SU-DHL-6 (cell line): ENCODE results near the gene MAP2K5.

Experiments used
- H2AFZ ChIP-seq: fragments of 200-600 bp; sonication (generic); 2 replicates; pipeline ENCODE4 v1.6.1; 2014; ENCODE audit warnings: low read depth, mild to moderate bottlenecking, moderate library complexity, mixed read lengths, antibody characterized with exemption, low read length; ENCODE audit not compliant: severe bottlenecking
- H3F3A ChIP-seq: fragments of 200-600 bp; shearing (Covaris generic); 2 replicates; pipeline ENCODE4 v1.6.0; 2016; ENCODE audit warnings: antibody characterized with exemption, mild to moderate bottlenecking; ENCODE audit not compliant: insufficient read depth
- H3K27ac ChIP-seq: fragments of 200-600 bp; sonication (generic); 2 replicates; pipeline ENCODE4 v1.5.1; 2016; ENCODE audit warnings: low read depth, mild to moderate bottlenecking, low read length, moderate library complexity, mixed read lengths
- H3K27me3 ChIP-seq: fragments of 200-600 bp; sonication (generic), shearing (Covaris generic); 2 replicates; pipeline ENCODE4 v1.6.0; 2014; ENCODE audit warnings: mild to moderate bottlenecking, low read length
- H3K36me3 ChIP-seq: fragments of 200-600 bp; sonication (generic); 2 replicates; pipeline ENCODE4 v1.6.1; 2014; ENCODE audit warnings: mild to moderate bottlenecking, low read length, mixed read lengths
- H3K4me2 ChIP-seq: fragments of 300-600, 200-600 bp; shearing (Covaris generic), sonication (generic); 2 replicates; pipeline ENCODE4 v1.6.0; 2014; ENCODE audit warnings: low read length, low read depth, mild to moderate bottlenecking; ENCODE audit not compliant: poor library complexity, severe bottlenecking
- H3K4me3 ChIP-seq: fragments of 200-600 bp; sonication (generic); 2 replicates; pipeline ENCODE4 v1.5.1; 2014; ENCODE audit warnings: antibody characterized with exemption, low read length, mild to moderate bottlenecking, mixed read lengths; ENCODE audit not compliant: insufficient read depth, poor library complexity, severe bottlenecking
- H3K79me2 ChIP-seq: fragments of 200-600 bp; sonication (generic); 2 replicates; pipeline ENCODE4 v1.6.1; 2014; ENCODE audit warnings: mild to moderate bottlenecking, low read length, moderate library complexity; ENCODE audit not compliant: insufficient read depth
- H3K9ac ChIP-seq: fragments of 200-600 bp; sonication (generic); 2 replicates; pipeline ENCODE4 v1.7.0; 2014; ENCODE audit warnings: mild to moderate bottlenecking, low read length
- H3K9me2 ChIP-seq: fragments of 200-600 bp; sonication (generic); replicated peaks from 2 replicates; pipeline ENCODE4 v1.6.1; 2014; ENCODE audit warnings: low read length; ENCODE audit not compliant: insufficient read depth
- H3K9me3 ChIP-seq: fragments of 200-600 bp; sonication (generic); 2 replicates; pipeline ENCODE4 v1.6.1; 2014; ENCODE audit warnings: low read length, mixed read lengths; ENCODE audit not compliant: insufficient read depth
- H4K20me1 ChIP-seq: fragments of 200-600 bp; sonication (generic); 2 replicates; pipeline ENCODE4 v1.6.1; 2014; ENCODE audit warnings: low read depth, mild to moderate bottlenecking, antibody characterized with exemption, low read length, moderate library complexity, mixed read lengths
- CTCF ChIP-seq: fragments of 200-600 bp; sonication (generic); IDR thresholded peaks from one replicate; pipeline ENCODE4 v1.5.1; 2017; ENCODE audit warnings: antibody characterized with exemption, mild to moderate bottlenecking, low read length, moderate library complexity; ENCODE audit not compliant: insufficient read depth, poor library complexity, severe bottlenecking
- EZH2phosphoT487 ChIP-seq: fragments of 200-600 bp; sonication (generic), shearing (Covaris generic); conservative IDR thresholded peaks from 2 replicates; pipeline ENCODE4 v1.6.1; 2018; ENCODE audit warnings: mild to moderate bottlenecking, antibody characterized with exemption, low read length, moderate library complexity, mixed read lengths

The MAP2K5 gene

GRCh38 chr15:67603063-67603462 lies 60.6 kb downstream of the MAP2K5 start:
- no peak overlapping the region for H3K9ac ChIP-seq
- H3K4me3 ChIP-seq: no peak overlapping the region
- no peak overlapping the region for H2AFZ ChIP-seq
- no peak overlapping the region for H3K4me2 ChIP-seq
- no peaks in the 10 kb centered on the region for H3K9me2 ChIP-seq
- no peaks in the 10 kb centered on the region for H3K9me3 ChIP-seq
- no peaks in the 10 kb centered on the region for H4K20me1 ChIP-seq
- H3K27ac ChIP-seq: no peak overlapping the region
- H3K79me2 ChIP-seq: no peaks in the 10 kb centered on the region
- H3F3A ChIP-seq: no peaks in the 10 kb centered on the region
- no peak for TF ChIP-seq CTCF
- no peak for TF ChIP-seq EZH2phosphoT487
- H3K27me3 ChIP-seq: no peaks in the 10 kb centered on the region
- H3K36me3 ChIP-seq: no peaks in the 10 kb centered on the region

- H3K79me2 ChIP-seq: no peaks in the 10 kb centered on the region
- H3K9me3 ChIP-seq: no peaks in the 10 kb centered on the region
- H3K36me3 ChIP-seq: no peaks in the 10 kb centered on the region
- no peaks in the 10 kb centered on the region for H3K9me2 ChIP-seq
- no peak overlapping the region for H3K27ac ChIP-seq
- no peaks in the 10 kb centered on the region for H3F3A ChIP-seq
- no peak overlapping the region for H2AFZ ChIP-seq
- no peaks in the 10 kb centered on the region for H3K27me3 ChIP-seq
- H3K9ac ChIP-seq: no peak overlapping the region
- no peak overlapping the region for H3K4me2 ChIP-seq
- no peak for TF ChIP-seq EZH2phosphoT487
- no peak for TF ChIP-seq CTCF
- no peaks in the 10 kb centered on the region for H4K20me1 ChIP-seq
- H3K4me3 ChIP-seq: no peak overlapping the region
Observed at GRCh38 chr15:67605871-67606270, 63.4 kb downstream of the MAP2K5 start.

GRCh38 chr15:67606742-67607141 lies 64.2 kb downstream of the MAP2K5 start:
- Histone ChIP-seq H3K4me3 (no peak overlapping the region), H4K20me1 (no peaks in the 10 kb centered on the region), H3K9ac (no peak overlapping the region), H3K27me3 (no peaks in the 10 kb centered on the region), H3K9me3 (no peaks in the 10 kb centered on the region), H3K9me2 (no peaks in the 10 kb centered on the region), H2AFZ (no peak overlapping the region), H3K27ac (no peak overlapping the region), H3F3A (no peaks in the 10 kb centered on the region), H3K36me3 (no peaks in the 10 kb centered on the region), H3K79me2 (no peaks in the 10 kb centered on the region), H3K4me2 (no peak overlapping the region)
- no peak for TF ChIP-seq CTCF
- TF ChIP-seq EZH2phosphoT487: no peak

- TF ChIP-seq CTCF: no peak
- no peak for TF ChIP-seq EZH2phosphoT487
- Histone ChIP-seq H3K4me2 (no peak overlapping the region), H4K20me1 (no peaks in the 10 kb centered on the region), H3K79me2 (no peaks in the 10 kb centered on the region), H3K27ac (no peak overlapping the region), H3F3A (no peaks in the 10 kb centered on the region), H3K9ac (no peak overlapping the region), H3K4me3 (no peak overlapping the region), H3K27me3 (no peaks in the 10 kb centered on the region), H3K9me3 (no peaks in the 10 kb centered on the region), H3K9me2 (no peaks in the 10 kb centered on the region), H3K36me3 (no peaks in the 10 kb centered on the region), H2AFZ (no peak overlapping the region)
Observed at GRCh38 chr15:67607329-67607728, 64.8 kb downstream of the MAP2K5 start.
